Suprapubic skin (tissue), 4 donors: ENCODE data around the gene MDM1. TPM values are rescaled to one million over a fixed set of nuclear protein-coding genes. Genes with fewer than 3 reads are reported as not detected.
A peak's percentile ranks its signal among the peaks of the same experiment; 100 is the strongest.

Source experiments
- DNase-seq, 2 donors: peaks; one replicate each; pipeline ENCODE4 v3.0.0-alpha.2; 2019; ENCODE audit warnings: low spot score in 2 of 2
- H3K27ac ChIP-seq: fragments of 200-600 bp; sonication (generic); one replicate; pipeline ENCODE4 v1.5.1; 2019
- H3K27me3 ChIP-seq: fragments of 200-600 bp; sonication (generic); one replicate; pipeline ENCODE4 v1.5.1; 2019
- H3K36me3 ChIP-seq: fragments of 200-600 bp; sonication (generic); one replicate; pipeline ENCODE4 v1.5.1; 2019
- H3K4me1 ChIP-seq: fragments of 200-600 bp; sonication (generic); one replicate; pipeline ENCODE4 v1.5.1; 2019
- H3K4me3 ChIP-seq: fragments of 200-600 bp; sonication (generic); one replicate; pipeline ENCODE4 v1.5.1; 2019; ENCODE audit warnings: mild to moderate bottlenecking
- H3K9me3 ChIP-seq: fragments of 200-600 bp; sonication (generic); one replicate; pipeline ENCODE4 v1.5.1; 2019
- EP300 ChIP-seq: sonication (generic); formaldehyde crosslinking; IDR thresholded peaks from one replicate; pipeline ENCODE4 v1.6.1; 2017; ENCODE audit warnings: antibody characterized with exemption
- POLR2A ChIP-seq, 2 donors: fragments of 450-650 bp; IDR thresholded peaks; one replicate each; pipeline ENCODE4 v1.6.1; 2017; ENCODE audit warnings: antibody characterized with exemption in 2 of 2, mild to moderate bottlenecking in 2 of 2, moderate library complexity in 2 of 2
- POLR2AphosphoS5 ChIP-seq, 3 donors: sonication (generic); formaldehyde crosslinking; IDR thresholded peaks; one replicate each; pipeline ENCODE4 v1.6.1; 2017; ENCODE audit warnings: antibody characterized with exemption in 3 of 3
- WGBS: methylation state at CpG from one replicate; pipeline ENCODE4 v1.1.5; 2018; 5-methylcytosine and 5-hydroxymethylcytosine counted together
- total RNA-seq, 4 donors: library from RNA; depleted of rRNA; stranded (reverse); fragments of >200 nt; gene quantifications; one replicate each; pipeline ENCODE4 v1.1.0, GENCODE V29; 2016
- TF ChIP-seq, protein P1 (sequence below), 2 donors: fragments of 200-600 bp in 1 of 2; fragments of 450-650 bp in 1 of 2; sonication (generic) in 1 of 2; IDR thresholded peaks; one replicate each; pipeline ENCODE4 v1.5.1; 2016 to 2019; ENCODE audit warnings: antibody characterized with exemption in 2 of 2, mild to moderate bottlenecking in 1 of 2, moderate library complexity in 1 of 2

MDM1 gene
- total RNA-seq, 4 donors from 2014 or later = 4.1 to 10.2 (median 7.0) TPM

DNA sequence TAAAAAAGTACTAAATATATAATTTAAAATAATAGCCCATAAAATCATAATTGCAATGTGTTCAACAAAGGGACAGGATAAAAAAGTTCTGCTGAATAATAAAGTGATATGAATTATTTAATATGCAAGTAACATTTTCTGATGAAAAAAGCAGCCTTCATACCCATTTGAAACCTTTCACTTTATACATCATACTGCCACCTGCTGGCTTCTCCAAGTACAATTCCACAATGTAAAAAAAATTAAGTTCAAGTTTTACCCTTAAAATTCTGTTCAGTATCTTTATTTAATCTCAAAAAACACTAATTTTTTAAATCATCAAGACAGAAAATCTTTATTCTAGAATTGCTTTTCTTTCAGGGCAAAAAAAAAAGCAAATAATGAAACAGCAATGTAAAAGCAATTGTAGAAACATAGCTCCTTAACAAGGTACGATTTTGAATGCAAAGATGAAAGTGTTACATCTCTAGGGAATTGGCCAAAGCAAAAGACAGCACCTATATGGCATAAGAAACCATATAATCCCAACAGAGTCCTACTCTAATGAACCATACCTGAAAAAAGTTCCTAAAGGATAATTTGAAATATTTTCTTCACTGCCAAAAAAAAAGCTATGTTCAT, 15.0 kb downstream of the MDM1 start:
- DNase-seq = no peak
- WGBS = 88% methylated on average over 1 of the region's 1 CpG
- Histone ChIP-seq H3K27ac (no peak overlapping the region), H3K27me3 (no peaks in the 10 kb centered on the region), H3K36me3 (peaks cover 17% of the 10 kb centered on the region), H3K4me3 (no peak overlapping the region), H3K9me3 (no peaks in the 10 kb centered on the region), H3K4me1 (no peaks in the 10 kb centered on the region)
- TF ChIP-seq, protein P1, sequence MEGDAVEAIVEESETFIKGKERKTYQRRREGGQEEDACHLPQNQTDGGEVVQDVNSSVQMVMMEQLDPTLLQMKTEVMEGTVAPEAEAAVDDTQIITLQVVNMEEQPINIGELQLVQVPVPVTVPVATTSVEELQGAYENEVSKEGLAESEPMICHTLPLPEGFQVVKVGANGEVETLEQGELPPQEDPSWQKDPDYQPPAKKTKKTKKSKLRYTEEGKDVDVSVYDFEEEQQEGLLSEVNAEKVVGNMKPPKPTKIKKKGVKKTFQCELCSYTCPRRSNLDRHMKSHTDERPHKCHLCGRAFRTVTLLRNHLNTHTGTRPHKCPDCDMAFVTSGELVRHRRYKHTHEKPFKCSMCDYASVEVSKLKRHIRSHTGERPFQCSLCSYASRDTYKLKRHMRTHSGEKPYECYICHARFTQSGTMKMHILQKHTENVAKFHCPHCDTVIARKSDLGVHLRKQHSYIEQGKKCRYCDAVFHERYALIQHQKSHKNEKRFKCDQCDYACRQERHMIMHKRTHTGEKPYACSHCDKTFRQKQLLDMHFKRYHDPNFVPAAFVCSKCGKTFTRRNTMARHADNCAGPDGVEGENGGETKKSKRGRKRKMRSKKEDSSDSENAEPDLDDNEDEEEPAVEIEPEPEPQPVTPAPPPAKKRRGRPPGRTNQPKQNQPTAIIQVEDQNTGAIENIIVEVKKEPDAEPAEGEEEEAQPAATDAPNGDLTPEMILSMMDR (IDR thresholded peaks at IDR 0.05) = peak; percentile 21 to 50
- TF ChIP-seq POLR2AphosphoS5 (IDR thresholded peaks at IDR 0.05) = no peak

DNA sequence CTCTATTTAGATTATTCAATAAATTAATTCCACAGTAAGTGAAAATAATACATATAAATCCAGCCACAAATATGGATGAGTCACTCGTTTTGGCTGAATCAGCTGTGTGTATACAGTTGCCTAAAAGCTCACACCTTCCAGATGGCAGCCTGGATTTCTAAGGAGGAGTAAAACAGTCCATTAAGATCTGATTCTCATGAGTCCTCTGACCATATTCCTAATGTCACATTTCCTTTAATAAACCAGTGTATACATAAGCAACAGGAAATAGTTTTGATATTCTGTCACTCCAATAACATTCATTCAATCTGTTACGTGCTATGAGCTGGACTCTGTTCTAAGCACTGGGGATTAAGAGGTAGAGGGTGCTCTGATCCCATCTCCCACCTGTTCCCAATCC, 21.8 kb downstream of the MDM1 start:
- Histone ChIP-seq H3K27ac (no peak overlapping the region), H3K4me1 (no peaks in the 10 kb centered on the region), H3K27me3 (no peaks in the 10 kb centered on the region), H3K9me3 (no peaks in the 10 kb centered on the region), H3K4me3 (no peak overlapping the region), H3K36me3 (peaks cover 48% of the 10 kb centered on the region)
- no peak for DNase-seq
- WGBS = 64% methylated on average over 2 of the region's 2 CpGs
- TF ChIP-seq, protein P1 (IDR thresholded peaks at IDR 0.05) = no peak
- TF ChIP-seq POLR2AphosphoS5 (IDR thresholded peaks at IDR 0.05) (no peak), EP300 (no peak), POLR2A (IDR thresholded peaks at IDR 0.05) (no peak)

DNA sequence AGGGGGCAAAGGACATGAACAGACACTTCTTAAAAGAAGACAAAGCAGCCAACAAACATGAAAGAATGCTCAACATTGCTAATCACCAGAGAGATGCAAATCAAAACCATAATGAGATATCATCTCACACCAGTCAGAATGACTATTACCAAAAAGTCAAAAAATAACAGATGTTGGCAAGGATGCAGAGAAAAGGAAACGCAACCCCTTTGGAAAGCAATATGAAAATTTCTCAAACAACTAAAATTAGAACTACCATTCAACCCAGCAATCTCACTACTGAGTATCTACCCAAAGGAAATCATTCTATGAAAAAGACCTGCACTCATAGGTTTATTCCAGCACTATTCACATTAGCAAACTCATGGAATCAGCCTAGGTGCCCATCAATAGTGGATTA, 25.6 kb downstream of the MDM1 start:
- TF ChIP-seq, protein P1 (IDR thresholded peaks at IDR 0.05) = no peak
- TF ChIP-seq EP300 (no peak), POLR2A (IDR thresholded peaks at IDR 0.05) (no peak), POLR2AphosphoS5 (IDR thresholded peaks at IDR 0.05) (no peak)
- DNase-seq = no peak
- Histone ChIP-seq H3K4me3 (no peak overlapping the region), H3K27ac (no peak overlapping the region), H3K9me3 (no peaks in the 10 kb centered on the region), H3K27me3 (no peaks in the 10 kb centered on the region), H3K4me1 (no peaks in the 10 kb centered on the region), H3K36me3 (peaks cover 34% of the 10 kb centered on the region)
- WGBS = 61% methylated on average over 1 of the region's 1 CpG

DNA sequence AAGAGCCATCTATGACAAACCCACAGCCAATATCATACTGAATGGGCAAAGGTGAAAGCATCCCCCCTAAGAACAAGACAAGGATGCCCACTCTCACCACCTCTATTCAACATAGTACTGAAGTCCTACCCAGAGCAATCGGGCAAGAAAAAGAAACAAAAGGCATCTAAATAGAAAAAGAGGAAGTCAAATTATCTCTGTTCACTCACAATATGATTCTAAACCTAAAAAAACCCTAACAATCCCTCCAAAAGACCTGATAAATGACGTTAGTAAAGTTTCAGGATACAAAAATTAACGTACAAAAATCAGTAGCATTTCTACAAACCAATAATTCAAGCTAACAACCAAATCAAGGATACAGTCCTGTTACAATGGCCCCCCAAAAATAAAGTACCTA, 26.9 kb downstream of the MDM1 start:
- Histone ChIP-seq H3K4me1 (no peaks in the 10 kb centered on the region), H3K27me3 (no peaks in the 10 kb centered on the region), H3K36me3 (peaks cover 21% of the 10 kb centered on the region), H3K4me3 (no peak overlapping the region), H3K9me3 (no peaks in the 10 kb centered on the region), H3K27ac (no peak overlapping the region)
- no peak for DNase-seq
- no peak for TF ChIP-seq EP300
- TF ChIP-seq POLR2A (IDR thresholded peaks at IDR 0.05) = no peak
- TF ChIP-seq POLR2AphosphoS5 (IDR thresholded peaks at IDR 0.05) = no peak
- TF ChIP-seq, protein P1 (IDR thresholded peaks at IDR 0.05) = no peak
- WGBS = 90% methylated on average over 3 of the region's 3 CpGs

DNA sequence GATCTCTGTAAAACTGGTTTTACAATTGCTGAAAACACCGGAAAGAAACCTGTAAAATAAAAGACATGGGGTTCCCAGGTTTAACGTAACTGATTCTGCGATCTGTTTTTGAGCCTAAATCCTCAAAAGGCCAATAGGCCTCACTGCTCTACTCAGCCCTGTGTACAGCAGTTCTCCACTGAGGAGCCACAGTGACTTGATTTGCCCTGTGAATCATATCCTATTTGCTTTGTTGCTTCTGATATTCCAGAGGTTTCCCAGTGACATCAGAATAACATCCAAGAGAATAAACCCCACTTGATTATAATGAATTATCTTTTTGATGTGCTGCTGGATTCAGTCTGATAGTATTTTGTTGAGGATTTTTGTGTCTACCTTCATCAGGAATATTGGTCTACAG, 27.5 kb downstream of the MDM1 start:
- no peaks in the 10 kb centered on the region for H3K4me1 ChIP-seq
- no peaks in the 10 kb centered on the region for H3K27me3 ChIP-seq
- TF ChIP-seq EP300 (no peak), POLR2A (IDR thresholded peaks at IDR 0.05) (no peak), POLR2AphosphoS5 (IDR thresholded peaks at IDR 0.05) (no peak)
- TF ChIP-seq, protein P1 (IDR thresholded peaks at IDR 0.05) = no peak
- no peak for DNase-seq
- no peak overlapping the region for H3K27ac ChIP-seq
- WGBS = 98% methylated on average over 3 of the region's 3 CpGs
- H3K9me3 ChIP-seq = no peaks in the 10 kb centered on the region
- no peak overlapping the region for H3K4me3 ChIP-seq
- H3K36me3 ChIP-seq = peaks cover 15% of the 10 kb centered on the region
